Thyroid gland (tissue), 4 donors: Measurements from ENCODE around the gene RNF40.

Experiments used
- CTCF ChIP-seq, 6 experiments: fragments of 200-600 bp in 3 of 6; fragments of 450-650 bp in 3 of 6; sonication (generic) in 3 of 6; IDR thresholded peaks; one replicate each; pipeline ENCODE4 v1.5.1; 2016 to 2019; ENCODE audit warnings: antibody characterized with exemption in 6 of 6, mild to moderate bottlenecking in 2 of 6, inconsistent platforms in 1 of 6, moderate library complexity in 1 of 6
- POLR2A ChIP-seq, 2 donors: fragments of 450-650 bp; IDR thresholded peaks; one replicate each; pipeline ENCODE4 v1.6.1; 2017; ENCODE audit warnings: antibody characterized with exemption in 2 of 2, mild to moderate bottlenecking in 2 of 2, moderate library complexity in 1 of 2

GRCh38 chr16:30731411-30731810 lies 30.7 kb upstream of the RNF40 start:
- TF ChIP-seq CTCF (IDR thresholded peaks at IDR 0.05) (no peak), POLR2A (IDR thresholded peaks at IDR 0.05) (no peak)
